Measurements from ENCODE around the gene SRPK1.
A peak's percentile ranks its signal among the peaks of the same experiment; 100 is the strongest.

The SRPK1 gene

GRCh38 chr6:35842381-35842780 lies 78.5 kb downstream of the SRPK1 start:
- no peaks in the 10 kb centered on the region for H3K4me1 Mint-ChIP-seq
- no peak overlapping the region for H3K27ac Mint-ChIP-seq
- no peak for TF ChIP-seq CTCF (IDR thresholded peaks at IDR 0.05; ENCODE audit: unreplicated experiment in 3 of 3)
- H3K9me3 Mint-ChIP-seq = no peaks in the 10 kb centered on the region
- H3K36me3 Mint-ChIP-seq (ENCODE audit: low read depth) = peaks cover 65% of the 10 kb centered on the region
- no peaks in the 10 kb centered on the region for H3K27me3 Mint-ChIP-seq (ENCODE audit: low read depth)
- H3K4me3 Mint-ChIP-seq = no peak overlapping the region

DNA sequence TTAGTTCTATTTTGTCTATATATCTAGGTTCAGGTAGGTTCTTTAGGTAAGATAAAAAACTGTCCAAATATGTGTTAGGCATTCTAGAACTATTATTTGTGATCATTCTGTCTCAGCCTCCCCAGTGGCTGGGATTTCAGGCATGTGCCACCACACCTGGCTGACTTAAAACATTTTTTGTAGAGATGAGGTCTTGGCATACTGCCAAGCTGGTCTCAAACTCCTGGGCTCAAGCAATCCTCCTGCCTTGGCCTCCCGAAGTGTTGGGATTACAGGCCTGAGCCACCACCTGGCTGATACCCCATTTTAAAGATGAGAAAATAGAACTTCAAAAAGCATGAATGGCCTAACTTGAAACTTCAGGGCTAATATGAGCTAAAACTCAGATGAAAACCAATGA lies 81.9 kb downstream of the SRPK1 start:
- Mint-ChIP-seq H3K27ac (no peak overlapping the region), H3K27me3 (ENCODE audit: low read depth) (no peaks in the 10 kb centered on the region), H3K9me3 (no peaks in the 10 kb centered on the region), H3K4me3 (no peak overlapping the region), H3K36me3 (ENCODE audit: low read depth) (peaks cover 66% of the 10 kb centered on the region), H3K4me1 (no peaks in the 10 kb centered on the region)
- no peak for TF ChIP-seq CTCF (IDR thresholded peaks at IDR 0.05; ENCODE audit: unreplicated experiment in 3 of 3)

GRCh38 chr6:35833536-35833935 lies 87.4 kb downstream of the SRPK1 start:
- Mint-ChIP-seq H3K4me1 (no peaks in the 10 kb centered on the region), H3K4me3 (no peak overlapping the region)

DNA sequence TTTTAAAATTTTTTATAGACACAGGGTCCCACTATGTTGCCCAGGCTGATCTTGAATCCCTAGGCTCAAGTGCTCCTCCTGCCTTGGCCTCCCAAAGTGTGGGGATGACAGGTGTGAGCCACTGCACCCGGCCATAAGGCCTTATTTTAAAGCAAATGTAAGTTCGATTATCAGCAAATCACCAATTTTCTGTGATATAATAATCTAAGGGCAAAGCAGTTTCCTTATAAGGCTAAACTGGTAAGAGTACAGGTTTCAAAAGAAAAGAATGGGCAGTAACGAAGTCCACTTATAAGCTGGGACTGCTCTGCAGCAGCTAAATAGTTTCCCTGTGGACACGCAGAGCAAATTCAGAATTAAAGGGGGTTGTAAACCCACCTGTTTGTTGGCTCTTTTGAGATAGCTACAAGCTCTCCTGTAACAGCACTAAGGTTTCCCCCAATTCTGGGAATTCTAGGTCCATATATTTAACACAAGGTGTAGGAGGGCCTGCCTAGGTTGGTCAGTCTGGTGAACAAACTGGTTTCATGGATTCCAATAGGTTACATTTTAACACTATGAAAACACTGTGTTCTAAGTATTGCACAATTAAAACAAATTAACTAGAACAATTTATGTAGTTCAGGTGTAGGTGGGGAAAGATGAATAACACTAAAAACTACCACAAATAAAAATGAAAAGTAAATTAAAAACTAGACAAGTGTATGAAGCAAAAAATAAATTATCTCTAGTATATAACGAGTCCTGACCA lies 89.5 kb downstream of the SRPK1 start:
- no peak for TF ChIP-seq CTCF (IDR thresholded peaks at IDR 0.05; ENCODE audit: unreplicated experiment in 3 of 3)
- peak overlapping the region in 1 of 3 experiments; percentile 43 for H3K27ac Mint-ChIP-seq
- peaks cover 2% of the 10 kb centered on the region for H3K9me3 Mint-ChIP-seq
- no peaks in the 10 kb centered on the region for H3K4me1 Mint-ChIP-seq
- H3K4me3 Mint-ChIP-seq = no peak overlapping the region
- H3K27me3 Mint-ChIP-seq (ENCODE audit: low read depth) = no peaks in the 10 kb centered on the region
- H3K36me3 Mint-ChIP-seq (ENCODE audit: low read depth) = peaks cover 31% of the 10 kb centered on the region

More at GRCh38 chr6:35833536-35833935, 87.4 kb downstream of the SRPK1 start:
- H3K27ac Mint-ChIP-seq = no peak overlapping the region
- TF ChIP-seq CTCF (IDR thresholded peaks at IDR 0.05; ENCODE audit: unreplicated experiment in 3 of 3) = no peak
- peaks cover 44% of the 10 kb centered on the region for H3K36me3 Mint-ChIP-seq (ENCODE audit: low read depth)
- H3K27me3 Mint-ChIP-seq (ENCODE audit: low read depth) = no peaks in the 10 kb centered on the region
- H3K9me3 Mint-ChIP-seq = no peaks in the 10 kb centered on the region

GRCh38 chr6:35829306-35829705 lies 91.6 kb downstream of the SRPK1 start:
- no peak overlapping the region for H3K4me3 Mint-ChIP-seq

More at GRCh38 chr6:35829306-35829705, 91.6 kb downstream of the SRPK1 start:
- Mint-ChIP-seq H3K36me3 (ENCODE audit: low read depth) (peaks cover 13% of the 10 kb centered on the region), H3K9me3 (peaks cover 2% of the 10 kb centered on the region), H3K27me3 (ENCODE audit: low read depth) (no peaks in the 10 kb centered on the region), H3K4me1 (no peaks in the 10 kb centered on the region), H3K27ac (no peak overlapping the region)
- TF ChIP-seq CTCF (IDR thresholded peaks at IDR 0.05; ENCODE audit: unreplicated experiment in 3 of 3) = no peak
